HG02970 (cell line): ENCODE results near the gene ERBB3.
"Not testable (repeated sequence)": the region's sequence is repeated elsewhere in the genome, so short reads cannot be mapped to it uniquely, and the experiment has no call there.

Experiments
- ATAC-seq: cut with Tn5 transposase; IDR thresholded peaks from one replicate; pipeline ENCODE4 v1.9.1; 2021; ENCODE audit warnings: mild to moderate bottlenecking, moderate library complexity, moderate number of reproducible peaks; ENCODE audit not compliant: unreplicated experiment, low FRiP score

Gene ERBB3

DNA sequence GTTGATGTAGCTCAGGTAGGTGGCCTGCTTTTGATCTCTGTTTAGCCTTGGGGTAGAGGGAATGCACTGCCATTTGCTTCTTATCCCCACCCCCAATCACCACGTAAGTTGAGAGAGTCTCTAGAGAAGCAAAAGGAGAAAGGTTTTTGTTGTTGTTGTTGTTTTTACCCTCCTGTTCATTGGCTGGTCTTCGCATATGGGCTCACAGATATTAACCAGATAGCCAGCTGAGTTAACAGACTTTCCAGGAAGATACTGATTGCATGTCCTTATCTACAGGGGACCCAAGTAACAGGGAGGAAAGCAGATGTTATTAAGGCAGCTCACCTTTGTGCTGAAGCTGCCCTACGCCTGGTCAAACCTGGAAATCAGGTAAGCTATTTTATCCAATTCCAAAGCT is 27.3 kb downstream of the ERBB3 start:
- no peak for ATAC-seq

DNA sequence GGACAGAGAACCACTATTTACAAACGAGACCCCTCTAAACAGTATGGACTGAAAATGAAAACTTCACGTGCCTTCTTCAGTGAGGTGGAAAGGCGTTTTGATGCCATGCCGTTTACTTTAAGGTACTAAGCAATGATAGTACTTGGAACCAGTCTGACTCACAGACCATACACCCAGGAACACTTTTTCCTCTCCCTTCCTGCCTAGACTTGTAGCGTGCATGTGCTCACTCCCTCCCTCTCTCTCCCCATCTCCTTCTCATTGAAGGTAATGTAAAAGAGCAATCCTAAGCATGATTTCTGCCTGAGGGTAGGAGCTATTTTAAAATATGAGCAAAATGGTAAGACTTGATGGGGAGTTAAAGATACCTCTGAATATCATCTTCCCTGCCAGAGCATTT is 30.6 kb downstream of the ERBB3 start:
- no peak for ATAC-seq

DNA sequence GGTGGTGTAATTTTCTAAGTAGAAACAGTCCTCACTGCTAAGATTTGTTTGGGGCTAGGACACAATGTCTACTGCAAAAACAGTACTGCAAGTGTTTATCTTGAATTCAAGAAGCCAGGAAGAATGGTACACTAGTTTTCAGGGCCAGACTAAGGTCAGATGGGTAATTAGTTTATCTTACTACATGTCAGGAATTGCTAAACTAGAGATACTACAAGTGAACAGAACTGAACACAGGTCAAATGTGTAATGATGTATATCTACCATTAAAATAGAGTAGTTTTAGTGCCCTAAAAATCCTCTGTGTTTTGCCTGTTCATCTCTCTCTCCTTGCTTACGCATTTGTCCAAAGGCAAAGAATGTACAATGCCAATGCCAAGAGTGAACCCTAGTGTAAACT is 34.1 kb downstream of the ERBB3 start:
- ATAC-seq, result no peak

- ATAC-seq, result no peak
Observed at GRCh38 chr12:56115329-56115728, 35.4 kb downstream of the ERBB3 start.

GRCh38 chr12:56116267-56117081 is 36.5 kb downstream of the ERBB3 start, which contains the start of gene RPL41:
Gene RPL41 (plus strand): TSS chr12:56116633.
- ATAC-seq, result peak; percentile 39

DNA sequence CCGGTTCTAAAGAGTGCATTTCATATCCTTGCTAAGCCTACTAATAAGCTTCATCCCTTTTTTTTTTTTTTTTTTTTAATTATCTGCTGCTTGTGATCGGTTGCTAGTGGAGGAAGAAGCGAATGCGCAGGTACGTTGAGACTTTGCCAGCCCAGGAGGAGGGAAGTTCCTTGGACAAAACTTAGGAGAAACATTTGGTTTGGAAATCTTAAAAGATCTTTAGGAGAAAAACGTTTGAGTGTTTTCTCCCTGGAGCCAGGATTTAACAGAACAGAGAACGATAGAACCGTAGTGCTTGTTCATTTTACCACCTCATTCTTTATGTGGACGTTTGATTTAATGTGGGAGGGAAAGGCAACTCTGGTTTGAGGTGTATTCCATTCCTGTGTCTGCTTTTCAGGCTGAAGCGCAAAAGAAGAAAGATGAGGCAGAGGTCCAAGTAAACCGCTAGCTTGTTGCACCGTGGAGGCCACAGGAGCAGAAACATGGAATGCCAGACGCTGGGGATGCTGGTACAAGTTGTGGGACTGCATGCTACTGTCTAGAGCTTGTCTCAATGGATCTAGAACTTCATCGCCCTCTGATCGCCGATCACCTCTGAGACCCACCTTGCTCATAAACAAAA is 37.2 kb downstream of the ERBB3 start:
- ATAC-seq, result not testable (repeated sequence)

DNA sequence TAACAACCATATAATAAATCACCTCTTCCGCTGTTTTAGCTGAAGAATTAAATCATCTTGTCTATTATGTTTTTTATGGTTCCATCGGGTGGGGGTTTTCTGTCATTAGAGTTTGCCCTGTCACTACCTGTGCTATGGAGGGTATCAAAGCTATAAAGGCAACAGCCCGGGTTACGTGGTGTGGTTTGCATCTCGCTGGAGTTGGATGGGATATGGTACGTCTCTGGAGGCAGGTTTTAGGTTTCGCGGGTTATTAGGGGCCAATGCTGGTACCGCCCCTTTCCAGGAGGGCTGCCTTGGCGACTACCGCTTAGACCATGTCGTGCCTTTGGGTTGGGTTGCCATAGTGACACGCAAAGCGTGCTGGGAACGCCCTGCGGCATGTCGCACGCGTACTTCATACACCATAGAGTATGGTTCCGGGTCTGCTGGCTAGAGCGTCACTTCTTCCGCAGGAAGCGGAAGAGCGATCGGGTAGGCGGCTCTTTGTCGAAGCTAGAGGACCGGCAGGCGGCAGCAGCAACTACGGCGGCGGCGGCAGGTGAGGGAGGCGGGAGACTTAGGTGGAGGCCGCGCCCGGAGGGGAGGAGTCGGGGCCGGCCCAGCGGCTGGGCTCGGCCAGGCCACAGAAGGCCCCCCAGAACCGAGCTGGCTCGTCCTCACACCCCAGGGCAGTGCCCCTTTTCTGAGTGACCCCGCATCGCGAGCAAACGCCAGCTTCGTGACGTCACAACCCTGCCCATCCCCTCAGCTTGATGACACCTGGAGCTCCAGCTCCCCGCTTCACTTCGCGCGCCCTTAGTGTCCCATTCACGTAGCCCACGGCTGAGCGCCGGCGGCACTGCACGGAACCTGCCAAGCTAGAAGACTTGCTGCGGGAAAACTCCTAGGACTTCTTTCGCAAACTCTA is 38.1 kb downstream of the ERBB3 start, which contains the start of gene ZC3H10:
Gene ZC3H10, plus strand, starts transcription at position 489 of the 910 bp plus-strand sequence. CDS start 2,297 bp downstream, outside the sequence.
- peak; percentile 75 for ATAC-seq

DNA sequence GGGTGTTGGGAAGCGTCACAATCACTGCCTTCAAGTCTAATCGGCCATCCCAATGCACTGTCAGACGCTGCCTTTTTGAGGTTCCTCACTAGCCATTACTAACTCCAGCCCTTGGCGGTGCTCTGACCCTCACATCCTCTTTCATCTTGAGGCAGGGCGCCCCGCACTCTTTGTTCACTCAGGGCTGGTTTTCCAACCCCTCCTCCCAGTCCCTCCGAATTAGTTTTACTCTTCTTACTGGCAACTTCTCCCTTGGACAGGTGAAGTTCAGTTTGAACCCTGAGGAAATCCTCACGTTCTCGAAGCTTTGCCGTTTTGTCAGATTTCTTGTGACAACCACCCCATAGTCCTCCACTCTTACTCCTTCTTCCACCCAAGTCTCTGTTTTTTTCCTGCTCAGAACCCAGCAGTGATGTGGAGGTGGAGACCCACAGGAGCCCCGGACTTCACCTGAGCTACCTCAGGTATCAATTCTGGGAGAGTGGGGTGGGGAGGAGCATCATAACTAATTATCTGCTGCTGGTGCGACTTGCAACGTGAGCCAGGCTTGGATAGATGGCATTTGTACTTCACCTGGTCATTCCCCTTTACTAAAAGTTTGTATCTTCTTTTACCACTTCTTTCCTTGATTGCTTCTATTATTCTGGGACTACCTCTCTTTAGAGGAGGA is 38.9 kb downstream of the ERBB3 start:
- ATAC-seq, result peak; percentile 1

DNA sequence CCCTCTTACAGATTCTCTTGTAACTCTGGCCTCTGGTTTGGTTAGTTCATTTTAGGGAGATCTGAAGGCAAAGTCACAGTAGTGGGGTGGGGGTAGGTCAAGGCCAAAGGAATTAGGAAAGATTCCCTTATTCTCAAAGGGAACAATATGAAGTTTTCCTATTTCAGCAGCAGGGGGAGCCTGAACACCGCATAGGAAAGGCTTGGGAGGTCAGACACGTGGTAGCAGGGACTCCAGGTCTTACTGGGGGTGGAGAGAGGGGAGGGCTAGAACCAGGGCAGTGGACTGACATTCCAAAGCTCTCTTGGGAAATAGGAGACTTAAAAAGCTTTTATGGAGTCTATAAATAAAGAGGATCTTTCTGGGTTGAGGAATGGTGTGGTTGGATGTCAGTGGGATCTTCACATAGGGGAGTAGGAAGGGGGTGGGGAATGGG is 39.4 kb downstream of the ERBB3 start:
- no peak for ATAC-seq

DNA sequence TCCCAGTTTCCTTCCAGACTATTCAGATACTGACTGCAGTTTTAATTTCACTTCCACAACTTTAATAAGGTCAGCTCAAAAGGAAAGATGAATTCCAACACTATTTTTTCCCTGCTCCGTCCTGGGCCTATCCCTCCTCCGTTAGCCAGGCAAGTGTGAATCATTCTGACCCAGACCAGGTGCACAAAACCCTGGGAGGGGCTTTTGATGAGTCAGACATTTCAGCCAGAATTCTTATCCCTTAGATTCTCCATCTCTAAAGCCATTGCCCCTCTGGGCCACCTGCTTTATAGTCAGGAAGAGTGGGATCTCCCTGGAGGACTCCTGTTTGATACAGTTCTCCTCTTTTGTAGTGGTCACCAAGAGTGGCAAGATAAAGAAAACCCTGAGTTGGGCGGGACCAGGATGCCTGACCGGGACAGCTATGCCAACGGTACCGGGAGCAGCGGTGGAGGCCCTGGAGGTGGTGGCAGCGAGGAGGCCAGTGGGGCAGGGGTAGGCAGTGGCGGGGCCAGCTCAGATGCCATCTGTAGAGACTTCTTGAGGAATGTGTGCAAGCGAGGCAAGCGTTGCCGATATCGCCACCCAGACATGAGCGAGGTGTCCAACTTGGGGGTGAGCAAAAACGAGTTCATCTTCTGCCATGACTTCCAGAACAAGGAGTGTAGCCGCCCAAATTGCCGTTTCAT is 40.3 kb downstream of the ERBB3 start:
- no peak for ATAC-seq

DNA sequence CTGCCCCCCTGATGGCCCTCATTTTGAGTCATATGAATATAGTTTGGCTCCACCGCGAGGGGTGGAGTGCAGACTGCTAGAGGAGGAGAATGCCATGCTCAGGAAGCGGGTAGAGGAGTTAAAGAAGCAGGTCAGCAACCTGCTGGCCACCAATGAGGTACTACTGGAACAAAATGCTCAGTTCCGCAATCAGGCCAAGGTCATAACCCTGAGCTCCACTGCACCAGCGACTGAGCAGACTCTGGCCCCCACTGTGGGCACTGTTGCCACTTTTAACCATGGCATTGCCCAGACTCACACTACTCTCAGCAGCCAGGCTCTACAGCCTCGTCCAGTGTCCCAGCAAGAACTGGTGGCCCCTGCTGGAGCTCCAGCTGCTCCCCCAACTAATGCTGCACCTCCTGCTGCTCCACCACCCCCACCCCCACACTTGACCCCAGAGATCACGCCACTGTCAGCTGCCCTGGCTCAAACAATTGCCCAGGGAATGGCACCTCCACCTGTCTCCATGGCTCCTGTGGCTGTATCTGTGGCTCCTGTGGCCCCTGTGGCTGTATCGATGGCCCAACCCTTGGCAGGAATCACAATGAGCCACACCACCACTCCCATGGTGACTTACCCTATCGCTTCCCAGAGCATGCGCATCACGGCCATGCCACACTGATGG is 41.4 kb downstream of the ERBB3 start:
- ATAC-seq, result no peak

- no peak for ATAC-seq
Observed at GRCh38 chr12:56122637-56123036, 42.7 kb downstream of the ERBB3 start.

DNA sequence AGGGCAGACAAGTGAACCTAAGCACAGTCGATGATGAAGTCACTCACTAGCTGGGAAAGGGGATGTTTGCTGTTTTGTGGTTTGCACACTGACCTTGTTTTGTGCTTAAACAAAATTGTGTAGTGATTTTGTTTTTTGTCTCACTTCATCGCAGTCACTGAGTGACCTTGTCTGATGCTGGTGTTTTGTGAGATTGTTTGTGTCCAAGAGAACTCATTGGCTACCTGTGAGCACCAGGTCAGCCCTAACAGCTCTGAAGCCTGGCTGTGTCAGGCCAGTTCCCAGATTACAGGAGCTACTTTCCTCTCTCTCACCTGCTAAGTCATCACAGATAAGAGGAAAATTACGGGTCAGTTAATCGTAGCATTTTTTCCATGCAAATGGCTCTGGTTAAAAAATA is 44.2 kb downstream of the ERBB3 start:
- ATAC-seq, result no peak

DNA sequence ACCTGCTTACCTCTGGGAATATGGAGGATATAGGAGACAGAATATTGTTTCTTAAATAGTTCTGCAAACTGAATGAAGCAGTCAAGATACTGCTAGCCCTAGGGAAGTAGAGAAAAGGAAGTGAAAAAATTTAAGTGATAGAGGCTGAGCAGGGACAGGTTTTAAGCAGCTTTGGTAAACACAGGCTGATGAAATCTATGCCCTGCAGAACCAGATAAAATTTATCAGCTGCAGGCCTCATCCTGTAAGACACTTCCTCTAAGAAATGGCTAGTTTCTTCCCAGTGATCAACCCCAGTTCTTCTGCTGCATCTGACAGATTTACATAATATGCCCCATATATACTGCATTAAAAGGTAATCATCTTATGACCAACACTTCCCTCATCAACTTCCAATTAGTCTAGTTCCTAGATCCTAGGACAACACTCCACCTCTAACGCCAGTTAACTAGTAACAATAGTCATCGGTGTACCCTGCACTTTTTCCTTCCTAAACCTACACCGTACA is 46.8 kb downstream of the ERBB3 start:
- no peak for ATAC-seq

- ATAC-seq, result no peak
Observed at GRCh38 chr12:56127485-56127887, 47.5 kb downstream of the ERBB3 start.

DNA sequence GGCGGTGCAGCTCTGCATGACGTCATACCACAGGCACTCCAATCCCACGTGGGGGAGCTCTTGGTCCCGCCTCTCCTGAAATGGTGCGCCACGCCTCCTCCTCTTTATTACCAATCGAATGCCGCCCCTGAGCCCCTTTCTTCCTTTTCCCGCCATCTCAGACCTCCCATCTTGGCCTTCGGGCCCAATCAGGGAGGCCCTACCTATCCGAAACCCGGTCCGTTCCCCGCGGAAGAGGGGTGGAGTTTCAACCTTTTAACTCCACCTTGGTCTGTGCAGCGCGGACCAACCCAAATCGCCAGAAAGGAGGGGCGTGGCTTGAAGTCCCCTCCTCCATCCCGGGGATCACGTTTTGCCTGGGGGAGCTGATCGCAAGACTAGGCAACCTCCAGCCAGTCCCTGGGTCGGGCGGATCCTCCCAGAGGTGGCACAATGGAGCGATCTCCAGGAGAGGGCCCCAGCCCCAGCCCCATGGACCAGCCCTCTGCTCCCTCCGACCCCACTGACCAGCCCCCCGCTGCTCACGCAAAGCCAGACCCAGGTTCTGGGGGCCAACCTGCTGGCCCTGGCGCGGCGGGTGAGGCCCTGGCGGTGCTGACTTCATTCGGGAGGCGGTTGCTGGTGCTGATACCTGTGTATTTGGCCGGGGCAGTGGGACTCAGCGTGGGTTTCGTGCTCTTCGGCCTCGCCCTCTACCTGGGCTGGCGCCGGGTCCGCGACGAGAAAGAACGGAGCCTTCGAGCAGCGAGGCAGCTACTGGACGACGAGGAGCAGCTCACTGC is 48.1 kb downstream of the ERBB3 start, which contains the start of gene ESYT1:
Gene ESYT1, plus strand, starts transcription at position 380 of the 782 bp plus-strand sequence. Its CDS starts 53 bp downstream, at position 433.
- peak; percentile 81 for ATAC-seq

DNA sequence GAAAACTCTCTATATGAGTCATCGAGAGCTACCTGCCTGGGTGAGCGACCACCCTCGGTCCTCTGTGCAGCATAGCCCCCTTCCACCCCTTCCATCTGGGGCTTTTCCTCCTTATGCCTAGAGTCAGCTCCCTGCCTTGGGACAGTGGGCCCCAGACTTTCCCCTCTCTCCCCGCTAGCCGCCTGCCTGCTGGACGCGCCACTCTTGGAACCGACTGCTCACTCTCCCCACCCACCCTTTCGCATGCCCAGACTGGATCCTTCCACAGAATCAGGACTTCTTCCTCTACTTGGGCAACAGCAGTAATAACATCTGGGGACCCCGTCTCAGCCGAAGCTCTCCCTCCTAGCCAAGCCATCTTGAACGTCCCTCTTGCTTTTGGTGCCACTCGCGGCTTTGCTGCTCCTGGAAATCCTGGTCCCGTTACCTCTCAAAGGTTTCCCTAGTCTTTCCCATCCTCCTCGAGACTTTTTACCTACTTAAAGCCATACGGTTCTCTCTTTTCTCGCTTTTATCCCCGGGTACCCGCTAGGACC is 48.8 kb downstream of the ERBB3 start:
- ATAC-seq, result no peak
